ENCODE results near the gene MRRF. TPM values are rescaled to one million over a fixed set of nuclear protein-coding genes. Genes with fewer than 3 reads are reported as not detected.

MRRF gene
- total and polyA plus RNA-seq, 2 of the 4 experiments (the other 2 are of a cell fraction), result 32.1 to 38.0 TPM

- H2BK120ac ChIP-seq (ENCODE audit: low read depth, low read length), result no peak overlapping the region
- no peak overlapping the region for H3K4me3 ChIP-seq (ENCODE audit: insufficient read depth, low read depth, low read length)
- H3K9ac ChIP-seq (ENCODE audit: low read depth, low read length), result no peak overlapping the region
- no peak overlapping the region for H3K56ac ChIP-seq (ENCODE audit: extremely low read depth, insufficient read depth, low read length)
- CTCF ChIA-PET, result no interaction called here
- H3K27ac ChIP-seq (ENCODE audit: insufficient read depth, low read length), result no peak overlapping the region
- in situ Hi-C loops (cut with MboI; ENCODE audit: low sequenced_read_pairs) (no loop called here), intact Hi-C loops (cut with micrococcal nuclease) (no loop called here), dilution Hi-C loops (cut with HindIII; ENCODE audit: low sequenced_read_pairs, unreplicated experiment) (no loop called here)
- POLR2A ChIA-PET (ENCODE audit: unreplicated experiment), result no interaction called here
- H3K4me1 ChIP-seq (ENCODE audit: control insufficient read depth, insufficient read depth, low read length), result no peaks in the 10 kb centered on the region
- H2AK9ac ChIP-seq (replicated peaks; ENCODE audit: low read depth, low read length, poor library complexity), result no peak overlapping the region
- no peak overlapping the region for H2AFZ ChIP-seq (replicated peaks; ENCODE audit: low read length, poor library complexity)
- peaks cover 22% of the 10 kb centered on the region for H3K27me3 ChIP-seq (ENCODE audit: control insufficient read depth, insufficient read depth, low read length)
- H4K91ac ChIP-seq (ENCODE audit: insufficient read depth, low read depth, low read length), result no peak overlapping the region
- no peaks in the 10 kb centered on the region for H3K79me1 ChIP-seq (ENCODE audit: low read depth in 1 of 2, low read length in 2 of 2)
- no peak overlapping the region for H3K4ac ChIP-seq (ENCODE audit: low read depth, low read length)
- no peak overlapping the region for H3K4me2 ChIP-seq (ENCODE audit: low read depth, low read length)
- H2BK5ac ChIP-seq (ENCODE audit: low read depth, low read length, poor library complexity, severe bottlenecking), result no peak overlapping the region
- H3K9me3 ChIP-seq (ENCODE audit: control insufficient read depth, insufficient read depth, low read length), result no peaks in the 10 kb centered on the region
- TF ChIP-seq MAFK (IDR thresholded peaks at IDR 0.05; ENCODE audit: low read depth, low read length), result no peak
- peak; percentile 29; the same call in 1 of the 2 replicates for TF ChIP-seq USF2 (IDR thresholded peaks at IDR 0.05; ENCODE audit: low read depth, low read length)
- no peak for TF ChIP-seq MAZ (IDR thresholded peaks at IDR 0.05; ENCODE audit: borderline replicate concordance, low read depth, low read length)
- TF ChIP-seq CEBPB (IDR thresholded peaks at IDR 0.05; ENCODE audit: low read depth, low read length), result no peak
- TF ChIP-seq NFE2L2 (IDR thresholded peaks at IDR 0.05; ENCODE audit: low read depth, low read length), result no peak
- TF ChIP-seq RFX5 (IDR thresholded peaks at IDR 0.05; ENCODE audit: low read depth, low read length), result no peak
- no peak for TF ChIP-seq POLR2A (IDR thresholded peaks at IDR 0.05; ENCODE audit: low read depth, low read length)
- H2BK15ac ChIP-seq (ENCODE audit: low read depth, low read length), result no peak overlapping the region
- H2AK5ac ChIP-seq (ENCODE audit: low read depth, low read length), result no peak overlapping the region
- WGBS, 2 experiments (ENCODE audit: extremely low coverage in 2 of 2, insufficient read length in 1 of 2), result 92% methylated on average over 1 of the region's 3 CpGs; no CpG with 5 or more reads in 1 of the 2 experiments
- H3K14ac ChIP-seq (replicated peaks; ENCODE audit: low read depth, low read length), result no peak overlapping the region
- no peak overlapping the region for H3K18ac ChIP-seq (ENCODE audit: low read depth, low read length)
- no peak overlapping the region for H3K23ac ChIP-seq (ENCODE audit: low read depth, low read length)
- no TSS peak for BruUV-seq (replicated peaks)
- ATAC-seq (ENCODE audit: low read depth), result no peak; the same call in 1 of the 2 replicates
- no peaks in the 10 kb centered on the region for H3K36me3 ChIP-seq (ENCODE audit: control insufficient read depth, insufficient read depth, low read length)
- no peak overlapping the region for H2BK20ac ChIP-seq (ENCODE audit: low read depth, low read length)
- no peak overlapping the region for H4K5ac ChIP-seq (ENCODE audit: low read depth, low read length)
- DNase-seq, result no peak
- H4K8ac ChIP-seq (ENCODE audit: low read depth in 2 of 2, low read length in 2 of 2), result no peak overlapping the region
- H3K9me1 ChIP-seq (ENCODE audit: insufficient read depth, low read length), result no peaks in the 10 kb centered on the region; the same call in 1 of the 2 replicates
- H4K20me1 ChIP-seq (ENCODE audit: insufficient read depth, low read length), result no peaks in the 10 kb centered on the region
Measured at GRCh38 chr9:122338994-122339393, 74.3 kb downstream of the MRRF start.

Measured in IMR-90 (cell line).